Caco-2 (cell line): Measurements from ENCODE around the gene PAQR3. TPM values are rescaled to one million over a fixed set of nuclear protein-coding genes. Genes with fewer than 3 reads are reported as not detected.

ENCODE experiments used
- BruUV-seq: library from RNA; stranded (reverse); fragments of 400-500 nt; replicated peaks from 2 replicates; lab custom pipeline; 2021; lab: Mats Ljungman, UMichigan
- CTCF ChIA-PET: fragments of 300-600 bp; sonication (Branson Sonifier 250); formaldehyde crosslinking; loops from one replicate; lab custom pipeline; 2022; ENCODE audit warnings: antibody characterized with exemption; lab: Charles Lee
- POLR2A ChIA-PET: fragments of 300-600 bp; sonication (Branson Sonifier 250); formaldehyde crosslinking; loops from one replicate; lab custom pipeline; 2022; ENCODE audit warnings: antibody characterized with exemption; lab: Charles Lee
- DNase-seq, 2 experiments: peaks; one replicate each; pipeline versions ENCODE4 v3.0.0 to v3.0.0-alpha.2; 2020 to 2022
- H3K27me3 ChIP-seq: replicated peaks from 2 replicates; pipeline ENCODE4 v1.6.0; 2011; ENCODE audit warnings: low read length; ENCODE audit not compliant: control insufficient read depth, insufficient read depth
- H3K36me3 ChIP-seq: 2 replicates; pipeline ENCODE4 v1.5.1; 2011; ENCODE audit warnings: low read length; ENCODE audit not compliant: control insufficient read depth, insufficient read depth
- H3K4me1 ChIP-seq: fragments of 250-450 bp; sonication (Bioruptor Pico); 2 replicates; pipeline ENCODE4 v1.5.1; 2020; ENCODE audit warnings: mild to moderate bottlenecking
- H3K4me3 ChIP-seq: 2 replicates; pipeline ENCODE4 v1.5.1; 2011; ENCODE audit warnings: low read depth, mild to moderate bottlenecking, control low read depth, low read length
- H3K9me3 ChIP-seq: fragments of 250-450 bp; sonication (Bioruptor Pico); 2 replicates; pipeline ENCODE4 v1.5.1; 2020; ENCODE audit warnings: mild to moderate bottlenecking, moderate library complexity
- H3K27ac Mint-ChIP-seq: one replicate; pipeline ENCODE4 v1.8.0; 2022; ENCODE audit warnings: mixed read lengths; ENCODE audit not compliant: unreplicated experiment
- H3K27me3 Mint-ChIP-seq: one replicate; pipeline ENCODE4 v1.8.0; 2022; ENCODE audit warnings: mixed read lengths; ENCODE audit not compliant: insufficient read depth, unreplicated experiment
- H3K36me3 Mint-ChIP-seq: one replicate; pipeline ENCODE4 v1.8.0; 2022; ENCODE audit warnings: mild to moderate bottlenecking, mixed read lengths; ENCODE audit not compliant: insufficient read depth, unreplicated experiment
- H3K4me1 Mint-ChIP-seq: one replicate; pipeline ENCODE4 v1.8.0; 2022; ENCODE audit warnings: low read depth, mixed read lengths; ENCODE audit not compliant: unreplicated experiment
- H3K4me3 Mint-ChIP-seq: one replicate; pipeline ENCODE4 v1.8.0; 2022; ENCODE audit warnings: mild to moderate bottlenecking, moderate library complexity, mixed read lengths; ENCODE audit not compliant: unreplicated experiment
- H3K9me3 Mint-ChIP-seq: one replicate; pipeline ENCODE4 v1.8.0; 2022; ENCODE audit warnings: mixed read lengths; ENCODE audit not compliant: unreplicated experiment
- intact Hi-C: fragments of 100-400 bp; cut with micrococcal nuclease; formaldehyde crosslinking; loops from one replicate; pipeline ENCODE4 v1.10.0; 2022; ENCODE audit not compliant: unreplicated experiment
- total RNA-seq: library from RNA; stranded (reverse); gene quantifications from 2 replicates; pipeline ENCODE4 v1.2.3, GENCODE V29; 2022
- TF ChIP-seq, protein P1 (sequence below), 2 experiments: fragments of 200-600 bp in 1 of 2; IDR thresholded peaks; 1 replicate in 1 of 2; 2 replicates in 1 of 2; pipeline versions ENCODE4 v1.5.1 to v1.8.0; 2011 to 2022; ENCODE audit warnings: antibody characterized with exemption in 1 of 2, control low read depth in 1 of 2, inconsistent platforms in 1 of 2, low read depth in 1 of 2, low read length in 1 of 2, mild to moderate bottlenecking in 1 of 2, moderate library complexity in 1 of 2; ENCODE audit not compliant: insufficient read depth in 1 of 2, severe bottlenecking in 1 of 2, unreplicated experiment in 1 of 2

The PAQR3 gene
- total RNA-seq, 1 experiment from 2014 or later, result 13.3 TPM

DNA sequence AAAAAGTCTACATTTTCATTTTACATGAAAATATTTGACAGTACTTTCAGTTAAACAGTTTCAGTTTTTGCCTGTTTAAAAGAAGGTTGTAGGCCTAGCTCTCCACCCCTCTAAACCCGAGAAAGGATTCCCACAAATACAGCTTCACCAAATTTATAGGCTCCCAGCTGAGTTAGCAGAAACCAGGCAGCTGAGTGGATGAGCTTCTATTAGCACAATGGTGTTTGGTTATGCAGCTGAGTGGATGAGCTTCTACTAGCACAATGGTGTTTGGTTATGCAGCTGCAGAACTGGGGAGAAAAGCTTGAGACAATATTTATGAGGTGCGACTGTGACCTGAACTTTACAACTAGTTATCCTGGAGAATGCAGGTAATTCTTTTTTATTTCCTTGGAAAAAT is 36.6 kb upstream of the PAQR3 start:
- intact Hi-C loops, result no loop called here
- Histone ChIP-seq H3K4me3 (no peak overlapping the region), H3K4me1 (no peaks in the 10 kb centered on the region), H3K27me3 (no peaks in the 10 kb centered on the region), H3K9me3 (no peaks in the 10 kb centered on the region), H3K36me3 (no peaks in the 10 kb centered on the region)
- Mint-ChIP-seq H3K27ac (no peak overlapping the region), H3K4me1 (no peaks in the 10 kb centered on the region), H3K4me3 (no peak overlapping the region), H3K36me3 (no peaks in the 10 kb centered on the region), H3K27me3 (peaks cover 12% of the 10 kb centered on the region), H3K9me3 (no peaks in the 10 kb centered on the region)
- TF ChIP-seq, protein P1, sequence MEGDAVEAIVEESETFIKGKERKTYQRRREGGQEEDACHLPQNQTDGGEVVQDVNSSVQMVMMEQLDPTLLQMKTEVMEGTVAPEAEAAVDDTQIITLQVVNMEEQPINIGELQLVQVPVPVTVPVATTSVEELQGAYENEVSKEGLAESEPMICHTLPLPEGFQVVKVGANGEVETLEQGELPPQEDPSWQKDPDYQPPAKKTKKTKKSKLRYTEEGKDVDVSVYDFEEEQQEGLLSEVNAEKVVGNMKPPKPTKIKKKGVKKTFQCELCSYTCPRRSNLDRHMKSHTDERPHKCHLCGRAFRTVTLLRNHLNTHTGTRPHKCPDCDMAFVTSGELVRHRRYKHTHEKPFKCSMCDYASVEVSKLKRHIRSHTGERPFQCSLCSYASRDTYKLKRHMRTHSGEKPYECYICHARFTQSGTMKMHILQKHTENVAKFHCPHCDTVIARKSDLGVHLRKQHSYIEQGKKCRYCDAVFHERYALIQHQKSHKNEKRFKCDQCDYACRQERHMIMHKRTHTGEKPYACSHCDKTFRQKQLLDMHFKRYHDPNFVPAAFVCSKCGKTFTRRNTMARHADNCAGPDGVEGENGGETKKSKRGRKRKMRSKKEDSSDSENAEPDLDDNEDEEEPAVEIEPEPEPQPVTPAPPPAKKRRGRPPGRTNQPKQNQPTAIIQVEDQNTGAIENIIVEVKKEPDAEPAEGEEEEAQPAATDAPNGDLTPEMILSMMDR (IDR thresholded peaks at IDR 0.05; ENCODE audit: insufficient read depth in 1 of 2, low read depth in 1 of 2, low read length in 1 of 2, severe bottlenecking in 1 of 2, unreplicated experiment in 1 of 2), result no peak
- CTCF ChIA-PET, result no interaction called here
- BruUV-seq, result no TSS peak
- POLR2A ChIA-PET, result no interaction called here
- no peak for DNase-seq

DNA sequence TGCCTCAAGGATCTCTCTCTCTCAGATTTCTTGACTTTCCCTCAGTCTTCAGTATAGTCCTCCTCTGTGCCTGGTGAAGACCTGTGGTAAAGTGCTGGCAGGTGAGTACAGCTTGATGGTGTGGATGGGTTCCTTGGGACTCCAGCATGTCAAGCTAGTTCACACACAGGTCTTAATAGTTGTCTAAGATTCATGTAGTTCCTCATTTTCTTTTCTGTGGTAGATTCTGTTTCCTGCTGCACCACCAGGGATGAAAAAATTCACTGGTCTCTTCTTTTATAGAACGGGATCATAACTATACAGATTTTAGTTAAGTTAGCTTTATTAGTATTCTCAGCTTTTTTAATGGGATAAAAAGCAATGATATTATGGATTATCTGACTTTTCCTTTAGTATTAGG is 32.5 kb upstream of the PAQR3 start:
- no peak overlapping the region for H3K4me3 Mint-ChIP-seq
- H3K27ac Mint-ChIP-seq, result no peak overlapping the region
- H3K27me3 Mint-ChIP-seq, result peaks cover 9% of the 10 kb centered on the region
- H3K36me3 Mint-ChIP-seq, result no peaks in the 10 kb centered on the region
- CTCF ChIA-PET, result no interaction called here
- DNase-seq, result no peak
- no peaks in the 10 kb centered on the region for H3K9me3 ChIP-seq
- TF ChIP-seq, protein P1 (IDR thresholded peaks at IDR 0.05; ENCODE audit: insufficient read depth in 1 of 2, low read depth in 1 of 2, low read length in 1 of 2, severe bottlenecking in 1 of 2, unreplicated experiment in 1 of 2), result no peak
- H3K4me1 Mint-ChIP-seq, result no peaks in the 10 kb centered on the region
- intact Hi-C loops, result no loop called here
- H3K4me3 ChIP-seq, result no peak overlapping the region
- POLR2A ChIA-PET, result no interaction called here
- no peaks in the 10 kb centered on the region for H3K36me3 ChIP-seq
- BruUV-seq, result no TSS peak
- H3K27me3 ChIP-seq, result no peaks in the 10 kb centered on the region
- no peaks in the 10 kb centered on the region for H3K9me3 Mint-ChIP-seq
- H3K4me1 ChIP-seq, result no peaks in the 10 kb centered on the region

DNA sequence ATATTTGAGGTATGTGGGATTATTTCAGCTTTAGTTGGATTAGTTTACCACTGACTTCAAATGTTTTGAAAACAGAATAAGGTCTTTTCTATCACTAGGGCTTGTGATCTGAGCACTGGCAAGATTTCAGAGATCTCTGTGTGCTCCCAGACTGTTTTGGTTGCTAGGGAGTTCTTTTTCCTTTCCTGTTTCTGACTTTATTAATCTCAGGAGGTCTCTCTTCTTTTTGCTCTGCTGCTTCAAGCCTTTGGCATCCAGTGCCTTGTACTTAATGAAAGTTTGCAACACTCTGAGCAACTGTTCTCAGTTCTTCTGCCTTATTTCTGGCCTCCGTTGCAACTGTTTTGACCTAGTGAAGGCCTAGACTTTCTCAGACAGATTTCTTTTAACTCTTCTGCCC is 32.1 kb upstream of the PAQR3 start:
- peaks cover 9% of the 10 kb centered on the region for H3K27me3 Mint-ChIP-seq
- no peaks in the 10 kb centered on the region for H3K36me3 Mint-ChIP-seq

More for the DNA sequence above, 32.1 kb upstream of the PAQR3 start:
- Histone ChIP-seq H3K36me3 (no peaks in the 10 kb centered on the region), H3K4me1 (no peaks in the 10 kb centered on the region), H3K4me3 (no peak overlapping the region), H3K27me3 (no peaks in the 10 kb centered on the region), H3K9me3 (no peaks in the 10 kb centered on the region)
- TF ChIP-seq, protein P1 (IDR thresholded peaks at IDR 0.05; ENCODE audit: insufficient read depth in 1 of 2, low read depth in 1 of 2, low read length in 1 of 2, severe bottlenecking in 1 of 2, unreplicated experiment in 1 of 2), result no peak
- CTCF ChIA-PET, result no interaction called here
- no peak overlapping the region for H3K4me3 Mint-ChIP-seq
- H3K27ac Mint-ChIP-seq, result no peak overlapping the region
- POLR2A ChIA-PET, result no interaction called here
- no TSS peak for BruUV-seq
- no peaks in the 10 kb centered on the region for H3K9me3 Mint-ChIP-seq
- no peaks in the 10 kb centered on the region for H3K4me1 Mint-ChIP-seq
- DNase-seq, result no peak
- intact Hi-C loops, result no loop called here
